Aorta (tissue), 5 donors: ENCODE data around the gene UBA52. TPM values are rescaled to one million over a fixed set of nuclear protein-coding genes. Genes with fewer than 3 reads are reported as not detected.
"Not testable (repeated sequence)": the region's sequence is repeated elsewhere in the genome, so short reads cannot be mapped to it uniquely, and the experiment has no call there.

ENCODE experiments used
- ATAC-seq: fragments of 200-7000 bp; cut with Tn5 transposase; one replicate; pipeline ENCODE4 v1.9.1; 2022; ENCODE audit warnings: moderate library complexity; ENCODE audit not compliant: low FRiP score
- DNase-seq, 2 donors: peaks; one replicate each; pipeline ENCODE4 v3.0.0-alpha.2; 2020
- H3K27ac ChIP-seq, 2 donors: one replicate each; pipeline ENCODE4 v1.5.1; 2013; ENCODE audit warnings: low read length in 2 of 2, mild to moderate bottlenecking in 2 of 2, moderate library complexity in 2 of 2, control low read depth in 1 of 2, inconsistent platforms in 1 of 2, low read depth in 1 of 2
- H3K27me3 ChIP-seq, 2 donors: one replicate each; pipeline ENCODE4 v1.6.1; 2013; ENCODE audit warnings: control low read depth in 1 of 2, low read length in 1 of 2, mild to moderate bottlenecking in 1 of 2, moderate library complexity in 1 of 2; ENCODE audit not compliant: insufficient read depth in 2 of 2, control insufficient read depth in 1 of 2
- H3K36me3 ChIP-seq, 2 donors: one replicate each; pipeline ENCODE4 v1.6.1; 2013; ENCODE audit warnings: control low read depth in 1 of 2, low read length in 1 of 2, mild to moderate bottlenecking in 1 of 2; ENCODE audit not compliant: insufficient read depth in 2 of 2, control insufficient read depth in 1 of 2
- H3K4me1 ChIP-seq, 2 donors: one replicate each; pipeline ENCODE4 v1.6.1; 2013; ENCODE audit warnings: low read length in 2 of 2, control low read depth in 1 of 2, mild to moderate bottlenecking in 1 of 2, moderate library complexity in 1 of 2; ENCODE audit not compliant: insufficient read depth in 2 of 2, control insufficient read depth in 1 of 2
- H3K4me3 ChIP-seq, 2 donors: one replicate each; pipeline ENCODE4 v1.5.1; 2013; ENCODE audit warnings: low read length in 2 of 2, control low read depth in 1 of 2, mild to moderate bottlenecking in 1 of 2
- H3K9me3 ChIP-seq: one replicate; pipeline ENCODE4 v1.6.1; 2013; ENCODE audit warnings: mild to moderate bottlenecking, low read length; ENCODE audit not compliant: control insufficient read depth
- WGBS, 2 donors: extraction: QIAGEN DNeasy Blood & Tissue Kit; methylation state at CpG; one replicate each; pipeline ENCODE4 v1.1.7; 2013; 5-methylcytosine and 5-hydroxymethylcytosine counted together
- intact Hi-C, 2 donors: fragments of 100-400 bp; cut with DNase I; formaldehyde crosslinking; loops; one replicate each; pipeline versions ENCODE4 v1.14.2 to v1.15.0; 2022
- long read RNA-seq, 2 donors: library from polyadenylated mRNA; unstranded; transcript quantifications; one replicate each; pipeline ENCODE4 v2.0.0, GENCODE V29; 2020 to 2021
- polyA plus RNA-seq, 2 donors: library from polyadenylated mRNA; stranded (reverse); fragments of 200-250 nt; gene quantifications; one replicate each; pipeline ENCODE4 v1.2.3, GENCODE V29; 2013
- total RNA-seq, 2 donors: library from RNA; stranded (reverse); fragmentation: NEBNext Ultra II Directional; extraction: Animal tissue kit (Norgen Biotek cat#: 25700); gene quantifications; one replicate each; pipeline ENCODE4 v1.2.1, GENCODE V29; 2021
- donor health status: healthy with polysubstance abuse.
- donor health status: Bipolar disorder and iron deficiency.
- donor health status: DM: no; HTN: no; CAD: no.
- donor health status: DM: no; HTN: no; CAD: no.
- donor health status: DM: yes; HTN: yes; CAD: no.

The UBA52 gene
- total RNA-seq (100 to 1,000 TPM; 750 to 787 TPM), polyA plus RNA-seq (1,000 to 10,000 TPM; 1,225 to 1,252 TPM)
- long read RNA-seq, donor 1, transcript UBA52-201 (5 exons, 572 nt) = major isoform, 34 of 66 reads
- long read RNA-seq, donor 1, transcript UBA52-202 (5 exons, 2,845 nt) = minor isoform, 19 of 66 reads
- long read RNA-seq, donor 1, transcript UBA52-209 (4 exons, 514 nt) = minor isoform, 7 of 66 reads
- long read RNA-seq, donor 1, partial matches to known transcripts = 5 of 66 reads
- long read RNA-seq, donor 1, other reads (novel, unspliced or antisense) = 0 of 66 reads
- long read RNA-seq, donor 2, transcript UBA52-202 (5 exons, 2,845 nt) = minor isoform, 22 of 55 reads
- long read RNA-seq, donor 2, transcript UBA52-201 (5 exons, 572 nt) = major isoform, 23 of 55 reads
- long read RNA-seq, donor 2, partial matches to known transcripts = 3 of 55 reads
- long read RNA-seq, donor 2, other reads (novel, unspliced or antisense) = 4 of 55 reads

GRCh38 chr19:18571564-18572344 is at the start of gene UBA52:
TSS of gene UBA52 (plus strand) at chr19:18571857. CDS start at chr19:18573301, 1,444 bp downstream.
- peak within 1 kb of the TSS; percentile 80 to 94 for H3K4me3 ChIP-seq
- H3K27ac ChIP-seq = peak within 1 kb of the TSS in 1 of 2 donors; percentile 77
- no peaks in the 10 kb centered on the region for H3K27me3 ChIP-seq
- intact Hi-C loops = loop anchor here (1.0 to 10.0 kb wide), 2 partner anchors 97 to 348 kb away; partner anchors contain the start of genes COPE (in 1 of the 2) and DDX49 (in 1 of the 2)
- peaks cover 0 to 3% of the 10 kb centered on the region in 2 donors for H3K4me1 ChIP-seq
- H3K36me3 ChIP-seq = peaks cover 3 to 7% of the 10 kb centered on the region in 2 donors
- 0% methylated on average over 63 to 75 of the region's 75 CpGs for WGBS, 2 donors
- peak; percentile 99 to 100 for DNase-seq
- peak; percentile 96 for ATAC-seq
- no peaks in the 10 kb centered on the region for H3K9me3 ChIP-seq

- H3K4me1 ChIP-seq = no peaks in the 10 kb centered on the region
- peak; percentile 100 for DNase-seq
- intact Hi-C loops = loop anchor here (5.0 kb wide), 2 partner anchors 35 to 60 kb away; partner anchors contain the start of gene KXD1 (in 2 of the 2)
- H3K27me3 ChIP-seq = no peaks in the 10 kb centered on the region
- no peaks in the 10 kb centered on the region for H3K9me3 ChIP-seq
- no peak overlapping the region for H3K27ac ChIP-seq
- no peak overlapping the region for H3K4me3 ChIP-seq
- WGBS, 2 donors = 0 to 1% methylated on average over 48 to 51 of the region's 51 CpGs
- peak; percentile 96 for ATAC-seq
- H3K36me3 ChIP-seq = no peaks in the 10 kb centered on the region
Observed at GRCh38 chr19:18522124-18522861, 49.4 kb upstream of the UBA52 start.

GRCh38 chr19:18522862-18523440 is 48.7 kb upstream of the UBA52 start:
- H3K36me3 ChIP-seq, ATAC-seq, H3K27ac ChIP-seq, H3K27me3 ChIP-seq, H3K4me3 ChIP-seq, DNase-seq, H3K4me1 ChIP-seq, H3K9me3 ChIP-seq: not testable (repeated sequence)
- 65 to 67% methylated on average over 19 of the region's 19 CpGs for WGBS, 2 donors
- intact Hi-C loops = loop anchor here (5.0 kb wide), 2 partner anchors 34 to 61 kb away; partner anchors contain the start of gene KXD1 (in 2 of the 2)

- intact Hi-C loops = loop anchor here (5.0 kb wide), 2 partner anchors 33 to 62 kb away; partner anchors contain the start of gene KXD1 (in 2 of the 2)
- Histone ChIP-seq H3K4me3 (no peak overlapping the region), H3K36me3 (no peaks in the 10 kb centered on the region), H3K4me1 (no peaks in the 10 kb centered on the region), H3K9me3 (no peaks in the 10 kb centered on the region), H3K27me3 (no peaks in the 10 kb centered on the region), H3K27ac (no peak overlapping the region)
- DNase-seq = no peak
- no peak for ATAC-seq
- 91% methylated on average over 9 of the region's 9 CpGs for WGBS, 2 donors
Observed at GRCh38 chr19:18523841-18524240, 47.8 kb upstream of the UBA52 start.

- intact Hi-C loops = no loop called here
- H3K36me3 ChIP-seq = no peaks in the 10 kb centered on the region
- no peaks in the 10 kb centered on the region for H3K9me3 ChIP-seq
- no peak overlapping the region for H3K4me3 ChIP-seq
- no peak overlapping the region for H3K27ac ChIP-seq
- no peak for ATAC-seq
- DNase-seq = no peak
- 89 to 93% methylated on average over 9 of the region's 9 CpGs for WGBS, 2 donors
- H3K27me3 ChIP-seq = no peaks in the 10 kb centered on the region
- H3K4me1 ChIP-seq = no peaks in the 10 kb centered on the region
Observed at GRCh38 chr19:18526316-18526715, 45.3 kb upstream of the UBA52 start.

- H3K4me1 ChIP-seq = no peaks in the 10 kb centered on the region
- no peak overlapping the region for H3K27ac ChIP-seq
- H3K27me3 ChIP-seq = no peaks in the 10 kb centered on the region
- peaks cover 0 to 7% of the 10 kb centered on the region in 2 donors for H3K36me3 ChIP-seq
- ATAC-seq = peak; percentile 40
- H3K9me3 ChIP-seq = no peaks in the 10 kb centered on the region
- H3K4me3 ChIP-seq = no peak overlapping the region
- DNase-seq = no peak
- WGBS, 2 donors = 76% methylated on average over 7 of the region's 7 CpGs
- intact Hi-C loops = no loop called here
Observed at GRCh38 chr19:18529782-18530181, 41.9 kb upstream of the UBA52 start.

- Histone ChIP-seq H3K4me1 (no peaks in the 10 kb centered on the region), H3K36me3 (peaks cover 0 to 7% of the 10 kb centered on the region in 2 donors), H3K4me3 (no peak overlapping the region), H3K27me3 (no peaks in the 10 kb centered on the region), H3K9me3 (no peaks in the 10 kb centered on the region), H3K27ac (no peak overlapping the region)
- intact Hi-C loops = no loop called here
- no peak for DNase-seq
- WGBS, 2 donors = 92% methylated on average over 9 of the region's 9 CpGs
- ATAC-seq = no peak
Observed at GRCh38 chr19:18531485-18531884, 40.2 kb upstream of the UBA52 start.
